GM12891 (cell line): Measurements from ENCODE around the gene SLC22A17.

Experiments
- POLR2A ChIP-seq: IDR thresholded peaks from 2 replicates; pipeline ENCODE4 v1.6.1; 2011; ENCODE audit warnings: low read depth, low read length, control low read depth
- POLR2AphosphoS5 ChIP-seq: IDR thresholded peaks from 2 replicates; pipeline ENCODE4 v1.6.1; 2011; ENCODE audit warnings: low read depth, low read length, control low read depth
- SPI1 ChIP-seq: IDR thresholded peaks from 2 replicates; pipeline ENCODE4 v1.6.1; 2011; ENCODE audit warnings: low read depth, low read length, control low read depth
- TAF1 ChIP-seq: IDR thresholded peaks from 2 replicates; pipeline ENCODE4 v1.6.1; 2011; ENCODE audit warnings: low read depth, low read length, control low read depth

DNA sequence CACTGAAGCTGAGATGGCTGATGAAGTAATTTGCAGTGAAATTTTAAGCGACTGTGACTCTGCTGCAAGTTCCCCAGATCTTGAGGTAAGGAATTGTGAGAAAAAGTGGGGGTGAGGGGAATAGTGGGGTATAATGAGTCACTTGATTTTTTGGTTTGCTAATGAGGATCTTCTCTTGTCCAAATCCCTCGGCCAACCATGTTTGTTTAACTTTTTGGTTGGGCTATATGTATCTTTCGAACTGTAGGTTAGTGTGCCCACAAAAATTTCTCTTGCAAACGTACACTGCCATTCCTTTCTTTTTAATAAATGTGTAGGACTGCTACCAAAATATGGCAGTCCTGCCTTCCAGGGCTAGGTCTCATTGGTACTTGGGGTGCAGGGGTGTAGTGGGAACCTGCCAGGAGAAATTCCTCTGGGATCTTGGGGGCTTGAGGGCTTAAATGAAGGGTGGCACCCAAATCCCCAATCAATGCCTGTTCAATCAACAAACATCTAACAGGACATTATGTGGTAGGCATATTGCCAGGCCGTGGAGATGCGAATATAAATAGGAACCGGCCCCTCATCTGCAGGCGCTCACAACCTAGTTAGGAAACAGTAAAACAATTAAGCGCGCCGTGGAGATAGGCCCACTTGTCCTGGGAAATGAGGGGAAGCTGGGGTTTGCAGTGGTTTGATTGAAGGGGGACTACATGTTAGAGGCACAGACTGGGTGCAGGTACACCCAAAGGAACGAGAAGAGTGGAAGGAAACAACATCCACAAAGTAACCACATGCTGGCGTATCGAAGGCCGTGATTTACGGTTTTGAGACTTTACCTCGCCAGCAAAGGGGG is 32.7 kb downstream of the SLC22A17 start:
- no peak for TF ChIP-seq POLR2A
- no peak for TF ChIP-seq TAF1
- TF ChIP-seq POLR2AphosphoS5, result no peak
- no peak for TF ChIP-seq SPI1
